GM12892 (cell line): ENCODE results near the gene SLC41A3.

Source experiments
- DNase-seq: peaks from one replicate; pipeline ENCODE4 v3.0.0; 2011; ENCODE audit not compliant: insufficient read length
- FAIRE-seq: peaks from 2 replicates; lab custom pipeline; 2011; peaks lifted over from hg19 to GRCh38; lab: Jason Lieb, UNC
- POLR2A ChIP-seq: IDR thresholded peaks from 2 replicates; pipeline ENCODE4 v1.6.1; 2011; ENCODE audit warnings: low read depth, low read length, control low read depth
- POLR2AphosphoS5 ChIP-seq: IDR thresholded peaks from 2 replicates; pipeline ENCODE4 v1.6.1; 2011; ENCODE audit warnings: low read depth, low read length, control low read depth
- TAF1 ChIP-seq: IDR thresholded peaks from 2 replicates; pipeline ENCODE4 v1.6.1; 2011; ENCODE audit warnings: low read depth, mild to moderate bottlenecking, control low read depth, low read length, borderline replicate concordance

Gene SLC41A3

GRCh38 chr3:126025116-126025729 is 58.7 kb downstream of the SLC41A3 start:
- FAIRE-seq (no peak), DNase-seq (no peak)
- TF ChIP-seq TAF1 (no peak), POLR2AphosphoS5 (no peak), POLR2A (no peak)

- no peak for TF ChIP-seq TAF1
- TF ChIP-seq POLR2A: no peak
- no peak for TF ChIP-seq POLR2AphosphoS5
- DNase-seq (no peak), FAIRE-seq (no peak)
Measured at GRCh38 chr3:126024049-126024854, 59.7 kb downstream of the SLC41A3 start.

DNA sequence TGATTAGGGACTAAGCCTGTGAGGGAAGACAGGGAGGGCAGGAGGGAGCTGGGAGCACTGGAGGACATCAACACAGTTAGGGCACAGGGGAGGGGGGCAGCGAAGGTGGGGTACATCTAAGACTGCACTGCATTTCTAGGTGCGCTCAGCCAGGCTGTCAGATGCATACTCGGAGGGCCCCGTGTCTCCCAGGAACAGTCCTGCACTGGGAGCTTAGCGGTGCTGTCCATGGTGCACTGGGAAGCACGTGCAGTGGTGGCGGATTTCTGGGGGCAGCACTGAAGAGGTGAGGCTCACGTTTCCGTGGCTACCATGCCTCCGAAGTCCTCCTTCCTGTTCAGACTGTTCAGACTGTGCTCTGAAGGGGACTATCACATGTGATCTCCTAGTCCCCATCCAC is 60.5 kb downstream of the SLC41A3 start:
- FAIRE-seq (no peak), DNase-seq (no peak)
- TF ChIP-seq TAF1 (no peak), POLR2AphosphoS5 (no peak), POLR2A (no peak)

DNA sequence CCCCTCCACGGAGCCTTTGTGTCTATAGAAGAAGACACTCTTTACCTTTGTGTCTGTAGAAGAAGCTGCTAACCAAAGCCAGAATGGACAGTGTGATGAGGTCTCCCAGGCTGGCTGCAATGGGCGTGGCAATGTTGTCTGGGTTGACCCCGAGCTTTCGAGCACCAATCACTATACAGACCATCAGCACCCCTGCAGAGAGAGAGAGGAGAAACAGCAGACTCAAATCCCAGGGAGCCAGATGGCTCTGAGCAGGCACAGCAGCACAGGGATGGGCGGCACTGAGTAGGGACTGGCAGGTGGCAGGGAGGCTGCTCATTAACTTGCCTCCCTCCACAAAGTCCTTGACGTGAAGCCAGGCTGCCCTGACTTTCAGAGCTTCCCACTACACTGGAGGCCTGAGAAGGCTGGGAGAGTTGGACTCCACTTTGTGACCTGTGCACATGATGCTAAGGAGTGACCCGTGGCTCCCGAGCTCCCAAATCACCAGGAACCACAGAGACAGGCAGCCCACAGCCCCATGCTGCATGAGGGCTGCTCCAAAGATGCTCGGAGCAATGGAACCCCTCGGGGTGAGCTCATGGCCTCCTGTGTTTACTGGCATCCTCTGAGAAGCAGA is 61.1 kb downstream of the SLC41A3 start:
- FAIRE-seq: no peak

GRCh38 chr3:126021702-126022101 is 62.2 kb downstream of the SLC41A3 start:
- FAIRE-seq (no peak), DNase-seq (no peak)
- TF ChIP-seq POLR2AphosphoS5: no peak
- TF ChIP-seq TAF1: no peak
- no peak for TF ChIP-seq POLR2A

More for the DNA sequence above, 61.1 kb downstream of the SLC41A3 start:
- no peak for TF ChIP-seq TAF1
- TF ChIP-seq POLR2A: no peak
- TF ChIP-seq POLR2AphosphoS5: no peak
- no peak for DNase-seq

GRCh38 chr3:126021224-126021623 is 62.7 kb downstream of the SLC41A3 start:
- DNase-seq (no peak), FAIRE-seq (no peak)
- TF ChIP-seq POLR2AphosphoS5: no peak
- no peak for TF ChIP-seq POLR2A
- TF ChIP-seq TAF1: no peak

DNA sequence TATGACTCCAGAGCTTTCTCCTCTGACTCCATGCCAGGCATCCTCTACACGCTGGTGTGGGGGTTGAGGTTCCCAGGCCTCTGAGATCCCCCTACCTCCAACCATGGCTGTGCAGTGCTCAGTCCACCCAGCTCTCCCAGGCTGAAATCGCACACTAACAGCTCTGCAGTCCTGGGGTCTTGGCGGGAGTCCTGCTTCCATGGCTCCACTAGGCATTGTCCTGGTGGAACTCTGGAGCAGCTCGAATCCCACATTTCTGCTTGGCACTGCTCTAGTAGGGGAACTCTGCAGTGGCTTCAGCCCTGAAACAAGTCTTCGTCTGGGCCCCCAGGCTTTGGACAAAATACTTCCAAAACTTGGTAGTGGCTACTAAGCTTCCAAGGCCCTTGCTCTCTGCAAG is 64.2 kb downstream of the SLC41A3 start:
- FAIRE-seq (no peak), DNase-seq (no peak)
- TF ChIP-seq POLR2AphosphoS5: no peak
- no peak for TF ChIP-seq POLR2A
- no peak for TF ChIP-seq TAF1

- TF ChIP-seq TAF1 (no peak), POLR2A (no peak), POLR2AphosphoS5 (no peak)
- DNase-seq (no peak), FAIRE-seq (no peak)
Measured at GRCh38 chr3:126018995-126019394, 64.9 kb downstream of the SLC41A3 start.

DNA sequence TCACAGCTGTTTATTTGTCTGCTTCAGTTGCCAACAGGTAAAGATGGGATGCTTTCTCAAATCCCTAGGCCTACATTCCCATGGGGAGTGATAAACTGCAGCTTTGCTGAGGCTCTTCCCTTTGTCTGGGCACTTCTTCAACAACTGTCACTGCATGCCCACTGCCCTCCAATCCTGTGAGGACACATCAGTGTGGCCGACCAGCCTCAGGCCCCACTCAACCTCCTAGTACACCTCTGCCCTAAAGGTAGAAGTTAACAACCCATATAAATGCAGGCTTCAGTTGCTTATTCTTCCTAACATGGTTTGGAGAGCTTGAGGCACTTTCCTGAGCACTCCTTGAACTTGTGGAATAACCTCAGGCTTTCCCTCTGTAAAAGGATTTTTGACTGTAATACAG is 65.4 kb downstream of the SLC41A3 start:
- TF ChIP-seq POLR2AphosphoS5 (no peak), TAF1 (no peak), POLR2A (no peak)
- DNase-seq (no peak), FAIRE-seq (no peak)

DNA sequence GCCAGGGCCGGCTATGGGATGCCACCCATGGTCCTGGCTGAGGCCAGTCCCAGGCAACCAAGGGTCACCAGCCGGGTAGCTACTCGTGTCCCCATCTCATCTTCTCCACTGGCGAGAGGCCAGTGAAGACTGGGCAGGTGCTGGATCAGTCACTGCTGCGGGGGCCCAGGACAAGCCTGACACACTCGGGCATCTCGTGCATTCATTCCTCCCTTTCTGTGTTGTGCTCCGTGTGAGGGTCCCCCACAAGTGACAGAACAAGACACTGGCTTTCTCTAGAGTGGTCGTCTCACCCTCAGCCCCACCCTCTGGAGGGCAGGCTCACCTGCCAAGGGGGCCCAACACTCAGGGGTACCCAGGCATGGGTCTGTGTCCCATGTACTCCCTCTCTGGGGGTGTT is 66.6 kb downstream of the SLC41A3 start:
- DNase-seq (no peak), FAIRE-seq (no peak)
- TF ChIP-seq POLR2AphosphoS5: no peak
- no peak for TF ChIP-seq TAF1

DNA sequence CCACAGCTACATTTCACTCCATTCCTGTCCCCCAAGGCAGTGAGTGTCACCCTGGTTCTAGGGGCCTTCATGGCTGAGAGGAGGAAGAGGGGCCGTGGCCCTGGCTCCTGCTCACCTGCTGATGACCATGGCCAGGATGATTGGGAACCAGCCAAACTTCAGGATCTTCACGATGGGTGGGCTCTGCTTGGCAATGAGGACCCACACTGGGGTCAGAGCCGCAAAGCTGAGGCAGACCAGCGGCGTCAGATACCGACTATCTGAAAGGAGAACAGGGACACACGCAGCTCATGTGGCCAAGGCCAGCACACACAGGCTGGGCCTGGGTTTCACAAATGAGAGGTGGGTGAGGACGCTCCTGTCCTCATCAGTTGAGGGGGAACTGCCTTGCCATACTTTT is 67.3 kb downstream of the SLC41A3 start:
- DNase-seq (no peak), FAIRE-seq (no peak)

GRCh38 chr3:126015075-126015474 is 68.8 kb downstream of the SLC41A3 start:
- DNase-seq (no peak), FAIRE-seq (no peak)
- TF ChIP-seq POLR2A: no peak
- TF ChIP-seq POLR2AphosphoS5: no peak
- TF ChIP-seq TAF1: no peak

More for the DNA sequence above, 67.3 kb downstream of the SLC41A3 start:
- TF ChIP-seq POLR2AphosphoS5 (no peak), POLR2A (no peak), TAF1 (no peak)
